ENCODE results near the gene CCDC192. TPM values are rescaled to one million over a fixed set of nuclear protein-coding genes. Genes with fewer than 3 reads are reported as not detected.

CCDC192 gene
- polyA plus RNA-seq, 2 of the 4 experiments (the other 2 are of a cell fraction): not detected

- ATAC-seq: peak in 1 of 2 experiments; percentile 45; a peak in 3 of 6 replicates
- Histone ChIP-seq H3K9me3 (no peaks in the 10 kb centered on the region), H3K4me2 (no peak overlapping the region), H3K4me3 (no peak overlapping the region), H3K27ac (peak overlapping the region in 1 of 2 experiments; percentile 10; a peak in 1 of 6 replicates), H3K4me1 (peaks cover 10% of the 10 kb centered on the region; the same call in 1 of the 3 replicates)
- WGBS (ENCODE audit: missing lambda C conversion rate): 64% methylated on average over 2 of the region's 2 CpGs
- TF ChIP-seq POLR2A (IDR thresholded peaks at IDR 0.05; ENCODE audit: low read length): no peak
- no peak for TF ChIP-seq E2F6 (IDR thresholded peaks at IDR 0.05; ENCODE audit: borderline replicate concordance, low read depth)
- no peak for TF ChIP-seq GATA3 (IDR thresholded peaks at IDR 0.05; ENCODE audit: borderline replicate concordance)
- no peak for TF ChIP-seq ZC3H11A (IDR thresholded peaks at IDR 0.05)
- no peak for TF ChIP-seq BHLHE40 (IDR thresholded peaks at IDR 0.05; ENCODE audit: low read depth, low read length)
- TF ChIP-seq POLR2AphosphoS2 (conservative IDR thresholded peaks at IDR 0.05; ENCODE audit: low read length): no peak
- no peak for TF ChIP-seq PHF8 (IDR thresholded peaks at IDR 0.05; ENCODE audit: borderline replicate concordance, low read depth)
- TF ChIP-seq RCOR1 (IDR thresholded peaks at IDR 0.05; ENCODE audit: low read depth, low read length): no peak
- TF ChIP-seq ZNF302 (CRISPR knock-in tag; IDR thresholded peaks at IDR 0.05): no peak
- TF ChIP-seq SREBF2 (IDR thresholded peaks at IDR 0.05): no peak
- no peak for TF ChIP-seq JUN (IDR thresholded peaks at IDR 0.05)
- no peak for TF ChIP-seq MYC (IDR thresholded peaks at IDR 0.05; ENCODE audit: borderline replicate concordance, low read length)
- TF ChIP-seq HOXB13 (CRISPR knock-in tag; IDR thresholded peaks at IDR 0.05; ENCODE audit: low read depth): no peak
- ChIA-PET POLR2A (no interaction called here), CTCF (interaction anchor here (0.9 kb wide), 1 partner anchor 13 kb away, joined by 3 read pairs; no protein-coding TSS in a partner anchor)
- peak; percentile 32 for FAIRE-seq
- DNase-seq (ENCODE audit: low read depth in 1 of 2, low spot score in 1 of 2): no peak
Measured at GRCh38 chr5:127801751-127802476, 98.7 kb downstream of the CCDC192 start.

- H3K4me2 ChIP-seq: no peak overlapping the region
- TF ChIP-seq JUNB (IDR thresholded peaks at IDR 0.05) (no peak), PBX3 (IDR thresholded peaks at IDR 0.05) (no peak), ZFP36 (IDR thresholded peaks at IDR 0.05; ENCODE audit: borderline replicate concordance, partially characterized antibody) (no peak), RNF2 (IDR thresholded peaks at IDR 0.05; ENCODE audit: borderline replicate concordance, low read depth) (no peak), MAFK (IDR thresholded peaks at IDR 0.05; ENCODE audit: partially characterized antibody) (no peak), CBX8 (IDR thresholded peaks at IDR 0.05) (no peak), TP53 (CRISPR knock-in tag; IDR thresholded peaks at IDR 0.05) (no peak), EHF (CRISPR knock-in tag; IDR thresholded peaks at IDR 0.05) (no peak), CEBPB (IDR thresholded peaks at IDR 0.05) (no peak), ZC3H11A (IDR thresholded peaks at IDR 0.05) (no peak), NPAS2 (CRISPR knock-in tag; IDR thresholded peaks at IDR 0.05; ENCODE audit: borderline replicate concordance) (no peak), HMGXB4 (CRISPR knock-in tag; IDR thresholded peaks at IDR 0.05; ENCODE audit: borderline replicate concordance) (no peak), CHD4 (IDR thresholded peaks at IDR 0.05; ENCODE audit: borderline replicate concordance) (no peak), HDAC2 (IDR thresholded peaks at IDR 0.05) (no peak)
- DNase-seq (ENCODE audit: low read depth in 1 of 2, low spot score in 1 of 2): no peak
- POLR2A ChIA-PET: no interaction called here
- ATAC-seq: no peak
- no peak overlapping the region for H3K4me3 ChIP-seq
- H3K27ac ChIP-seq: peak overlapping the region in 1 of 2 experiments; percentile 10; a peak in 1 of 6 replicates
- FAIRE-seq: no peak
- no peaks in the 10 kb centered on the region for H3K9me3 ChIP-seq
- peaks cover 10% of the 10 kb centered on the region; the same call in 1 of the 3 replicates for H3K4me1 ChIP-seq
- 25% methylated on average over 3 of the region's 3 CpGs for WGBS (ENCODE audit: missing lambda C conversion rate)
- CTCF ChIA-PET: no interaction called here
Measured at GRCh38 chr5:127802477-127802865, 99.3 kb downstream of the CCDC192 start.
